Measurements from ENCODE around the gene IL20RB.
"Not testable (repeated sequence)": the region's sequence is repeated elsewhere in the genome, so short reads cannot be mapped to it uniquely, and the experiment has no call there.

IL20RB gene

GRCh38 chr3:136954980-136955780, 2.6 kb upstream of the IL20RB start:
- peaks cover 11% of the 10 kb centered on the region for H3K36me3 Mint-ChIP-seq (ENCODE audit: low read depth)
- peak overlapping the region; percentile 8 for H3K4me3 Mint-ChIP-seq
- H3K27me3 Mint-ChIP-seq (ENCODE audit: low read depth), result no peaks in the 10 kb centered on the region
- H3K27ac Mint-ChIP-seq, result no peak overlapping the region
- H3K4me1 Mint-ChIP-seq (ENCODE audit: low read depth), result peaks cover 13% of the 10 kb centered on the region
- no peaks in the 10 kb centered on the region for H3K9me3 Mint-ChIP-seq

GRCh38 chr3:136955813-136956212, 2.0 kb upstream of the IL20RB start:
- H3K4me1 Mint-ChIP-seq (ENCODE audit: low read depth), result peaks cover 13% of the 10 kb centered on the region

GRCh38 chr3:136956971-136957370, 812 bp upstream of the IL20RB start:
- peaks cover 11% of the 10 kb centered on the region for H3K36me3 Mint-ChIP-seq (ENCODE audit: low read depth)
- H3K27me3 Mint-ChIP-seq (ENCODE audit: low read depth), result no peaks in the 10 kb centered on the region
- H3K27ac Mint-ChIP-seq, result no peak overlapping the region
- no peaks in the 10 kb centered on the region for H3K9me3 Mint-ChIP-seq
- H3K4me1 Mint-ChIP-seq (ENCODE audit: low read depth), result peaks cover 13% of the 10 kb centered on the region
- no peak overlapping the region for H3K4me3 Mint-ChIP-seq

More at GRCh38 chr3:136955813-136956212, 2.0 kb upstream of the IL20RB start:
- H3K4me3 Mint-ChIP-seq, result no peak overlapping the region
- no peak overlapping the region for H3K27ac Mint-ChIP-seq
- H3K36me3 Mint-ChIP-seq (ENCODE audit: low read depth), result peaks cover 11% of the 10 kb centered on the region
- H3K27me3 Mint-ChIP-seq (ENCODE audit: low read depth), result no peaks in the 10 kb centered on the region
- H3K9me3 Mint-ChIP-seq, result no peaks in the 10 kb centered on the region

- no peak overlapping the region for H3K27ac Mint-ChIP-seq
- H3K4me1 Mint-ChIP-seq (ENCODE audit: low read depth), result peaks cover 13% of the 10 kb centered on the region
- H3K27me3 Mint-ChIP-seq (ENCODE audit: low read depth), result no peaks in the 10 kb centered on the region
- no peaks in the 10 kb centered on the region for H3K9me3 Mint-ChIP-seq
- H3K4me3 Mint-ChIP-seq, result no peak overlapping the region
- H3K36me3 Mint-ChIP-seq (ENCODE audit: low read depth), result peaks cover 10% of the 10 kb centered on the region
Measured at GRCh38 chr3:136958939-136959338, 1.2 kb downstream of the IL20RB start.

GRCh38 chr3:136959599-136959998, 1.8 kb downstream of the IL20RB start:
- Mint-ChIP-seq H3K4me1 (ENCODE audit: low read depth) (peaks cover 12% of the 10 kb centered on the region), H3K27me3 (ENCODE audit: low read depth) (no peaks in the 10 kb centered on the region), H3K36me3 (ENCODE audit: low read depth) (peaks cover 10% of the 10 kb centered on the region), H3K9me3 (no peaks in the 10 kb centered on the region), H3K27ac (no peak overlapping the region), H3K4me3 (no peak overlapping the region)

GRCh38 chr3:136960838-136961836, 3.4 kb downstream of the IL20RB start:
- H3K36me3 Mint-ChIP-seq (ENCODE audit: low read depth), result peaks cover 8% of the 10 kb centered on the region
- no peaks in the 10 kb centered on the region for H3K4me1 Mint-ChIP-seq (ENCODE audit: low read depth)
- no peaks in the 10 kb centered on the region for H3K27me3 Mint-ChIP-seq (ENCODE audit: low read depth)
- no peak overlapping the region for H3K4me3 Mint-ChIP-seq
- no peaks in the 10 kb centered on the region for H3K9me3 Mint-ChIP-seq
- H3K27ac Mint-ChIP-seq, result no peak overlapping the region

GRCh38 chr3:136962927-136963326, 5.1 kb downstream of the IL20RB start:
- Mint-ChIP-seq H3K9me3 (no peaks in the 10 kb centered on the region), H3K4me3 (no peak overlapping the region), H3K36me3 (ENCODE audit: low read depth) (peaks cover 4% of the 10 kb centered on the region), H3K27me3 (ENCODE audit: low read depth) (no peaks in the 10 kb centered on the region), H3K4me1 (ENCODE audit: low read depth) (no peaks in the 10 kb centered on the region), H3K27ac (no peak overlapping the region)

GRCh38 chr3:136969539-136969938, 11.8 kb downstream of the IL20RB start:
- not testable (repeated sequence) for H3K27ac Mint-ChIP-seq; H3K27me3 Mint-ChIP-seq (ENCODE audit: low read depth); H3K36me3 Mint-ChIP-seq (ENCODE audit: low read depth); H3K4me3 Mint-ChIP-seq; H3K4me1 Mint-ChIP-seq (ENCODE audit: low read depth)
- H3K9me3 Mint-ChIP-seq, result peaks cover 26% of the 10 kb centered on the region

GRCh38 chr3:136973352-136973751, 15.6 kb downstream of the IL20RB start:
- H3K4me3 Mint-ChIP-seq, result no peak overlapping the region
- H3K9me3 Mint-ChIP-seq, result peaks cover 38% of the 10 kb centered on the region
- no peaks in the 10 kb centered on the region for H3K27me3 Mint-ChIP-seq (ENCODE audit: low read depth)
- no peaks in the 10 kb centered on the region for H3K4me1 Mint-ChIP-seq (ENCODE audit: low read depth)
- no peak overlapping the region for H3K27ac Mint-ChIP-seq
- peaks cover 10% of the 10 kb centered on the region for H3K36me3 Mint-ChIP-seq (ENCODE audit: low read depth)

GRCh38 chr3:136974670-136975069, 16.9 kb downstream of the IL20RB start:
- H3K27me3 Mint-ChIP-seq (ENCODE audit: low read depth), result no peaks in the 10 kb centered on the region
- peaks cover 37% of the 10 kb centered on the region for H3K9me3 Mint-ChIP-seq
- no peak overlapping the region for H3K27ac Mint-ChIP-seq
- peaks cover 9% of the 10 kb centered on the region for H3K36me3 Mint-ChIP-seq (ENCODE audit: low read depth)
- H3K4me3 Mint-ChIP-seq, result no peak overlapping the region
- H3K4me1 Mint-ChIP-seq (ENCODE audit: low read depth), result no peaks in the 10 kb centered on the region

- Mint-ChIP-seq H3K4me3 (no peak overlapping the region), H3K27me3 (ENCODE audit: low read depth) (no peaks in the 10 kb centered on the region), H3K27ac (no peak overlapping the region), H3K36me3 (ENCODE audit: low read depth) (peaks cover 3% of the 10 kb centered on the region), H3K4me1 (ENCODE audit: low read depth) (no peaks in the 10 kb centered on the region), H3K9me3 (peaks cover 15% of the 10 kb centered on the region)
Measured at GRCh38 chr3:136979204-136979603, 21.4 kb downstream of the IL20RB start.

GRCh38 chr3:136979684-136980083, 21.9 kb downstream of the IL20RB start:
- H3K36me3 Mint-ChIP-seq (ENCODE audit: low read depth), result peaks cover 1% of the 10 kb centered on the region
- no peaks in the 10 kb centered on the region for H3K27me3 Mint-ChIP-seq (ENCODE audit: low read depth)
- H3K4me3 Mint-ChIP-seq, result no peak overlapping the region
- peaks cover 11% of the 10 kb centered on the region for H3K9me3 Mint-ChIP-seq
- no peaks in the 10 kb centered on the region for H3K4me1 Mint-ChIP-seq (ENCODE audit: low read depth)
- no peak overlapping the region for H3K27ac Mint-ChIP-seq

- no peak overlapping the region for H3K27ac Mint-ChIP-seq
- H3K27me3 Mint-ChIP-seq (ENCODE audit: low read depth), result no peaks in the 10 kb centered on the region
- H3K9me3 Mint-ChIP-seq, result no peaks in the 10 kb centered on the region
- H3K4me3 Mint-ChIP-seq, result no peak overlapping the region
- no peaks in the 10 kb centered on the region for H3K4me1 Mint-ChIP-seq (ENCODE audit: low read depth)
- H3K36me3 Mint-ChIP-seq (ENCODE audit: low read depth), result no peaks in the 10 kb centered on the region
Measured at GRCh38 chr3:136982033-136982432, 24.2 kb downstream of the IL20RB start.

GRCh38 chr3:136982520-136983138, 24.8 kb downstream of the IL20RB start:
- no peak overlapping the region for H3K27ac Mint-ChIP-seq
- H3K36me3 Mint-ChIP-seq (ENCODE audit: low read depth), result no peaks in the 10 kb centered on the region
- no peak overlapping the region for H3K4me3 Mint-ChIP-seq
- H3K4me1 Mint-ChIP-seq (ENCODE audit: low read depth), result no peaks in the 10 kb centered on the region
- no peaks in the 10 kb centered on the region for H3K9me3 Mint-ChIP-seq
- no peaks in the 10 kb centered on the region for H3K27me3 Mint-ChIP-seq (ENCODE audit: low read depth)
